Measurements from ENCODE around the gene ISX. TPM values are rescaled to one million over a fixed set of nuclear protein-coding genes. Genes with fewer than 3 reads are reported as not detected.

ISX gene
- total RNA-seq, 1 experiment from 2014 or later: not detected

DNA sequence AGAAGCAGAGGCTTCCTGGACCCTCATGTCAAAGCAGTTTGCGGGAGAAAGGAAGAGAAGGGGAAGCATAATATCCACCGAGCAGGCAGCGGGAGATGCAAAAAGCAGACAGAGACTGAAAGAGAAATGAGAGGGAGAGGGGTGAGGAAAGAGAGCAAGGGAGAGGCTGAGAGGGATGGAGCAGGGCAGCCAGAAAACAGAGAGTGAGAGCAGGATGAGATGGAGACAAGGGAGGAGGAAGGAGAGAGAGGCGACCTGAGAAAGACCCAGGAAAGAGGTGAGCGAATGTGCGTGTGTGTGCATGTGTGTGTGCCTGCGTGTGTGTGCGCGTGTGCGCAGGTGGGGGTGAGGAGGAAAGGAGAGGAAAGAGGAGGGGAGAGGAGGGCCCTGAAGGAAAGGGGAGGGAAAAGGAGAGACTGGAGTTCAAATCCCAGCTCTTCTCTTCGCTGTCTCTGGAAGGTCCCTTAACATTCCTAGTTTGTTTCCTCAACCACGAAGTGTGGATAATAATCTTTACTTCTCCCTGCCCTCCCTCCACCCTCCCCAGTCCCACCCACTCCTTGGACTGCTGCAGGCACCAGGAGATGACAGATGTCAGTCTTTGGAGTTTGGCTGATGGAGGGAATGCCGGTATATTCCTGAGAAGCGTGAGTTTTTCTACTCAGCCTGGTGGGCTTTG lies 67.9 kb downstream of the ISX start:
- in situ Hi-C loops (cut with HindIII; ENCODE audit: low pct_unique_long_range_greater_than_20kb, low sequenced_read_pairs): no loop called here
- DNase-seq (ENCODE audit: low read depth): no peak

DNA sequence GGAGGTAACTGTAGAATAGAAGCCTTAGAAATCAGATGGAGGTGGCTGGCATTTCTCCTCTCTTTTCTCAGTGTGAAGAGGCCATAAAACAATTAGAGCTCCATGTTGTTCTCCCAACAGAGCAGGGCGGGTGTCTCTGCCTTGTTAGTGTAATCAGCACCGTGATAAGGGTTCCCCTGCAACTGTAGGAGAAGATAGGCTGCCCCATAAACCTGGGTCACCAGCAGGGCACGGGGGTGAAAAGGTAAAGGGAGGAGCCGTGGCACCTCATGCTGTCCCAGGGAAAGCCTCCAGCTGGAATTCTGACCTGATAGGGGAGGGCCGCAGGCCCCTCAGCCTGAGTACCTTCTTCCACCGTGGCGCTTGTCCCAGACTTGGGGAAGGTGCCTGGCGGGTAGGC lies 68.7 kb downstream of the ISX start:
- in situ Hi-C loops (cut with HindIII; ENCODE audit: low pct_unique_long_range_greater_than_20kb, low sequenced_read_pairs): no loop called here

DNA sequence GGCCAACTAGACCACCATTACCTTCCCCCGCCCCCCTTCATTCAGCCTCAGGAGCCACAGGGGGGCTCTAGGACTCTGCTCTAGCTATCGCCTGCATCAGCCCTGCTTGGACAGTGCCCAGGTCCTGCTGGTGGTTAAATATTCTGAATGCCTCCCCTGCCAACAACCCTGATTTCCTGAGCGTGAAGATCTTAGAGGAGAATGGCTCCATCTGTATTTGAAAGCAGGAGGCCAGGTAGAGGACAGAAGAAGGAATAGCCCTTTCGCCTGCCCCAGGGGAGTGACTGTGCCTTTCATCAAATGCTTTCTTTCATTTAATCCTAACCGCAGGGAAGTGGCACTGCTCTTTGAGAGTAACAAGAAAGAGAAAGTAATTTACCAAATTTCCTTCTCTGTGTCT lies 69.2 kb downstream of the ISX start:
- in situ Hi-C loops (cut with HindIII; ENCODE audit: low pct_unique_long_range_greater_than_20kb, low sequenced_read_pairs): no loop called here
- no peak for DNase-seq (ENCODE audit: low read depth)

More for the DNA sequence above, 68.7 kb downstream of the ISX start:
- DNase-seq (ENCODE audit: low read depth): no peak

Other genes starting within 250 kb of the ISX start
- 15.0 and 22.3 TPM in 2 replicates for gene HMGXB4, start 191.3 kb downstream of the ISX start, total RNA-seq (2014; rRNA removed; shearing (Covaris generic); ENCODE audit: low replicate concordance)
- gene TOM1, start 233.7 kb downstream of the ISX start, total RNA-seq (2014; rRNA removed; shearing (Covaris generic); ENCODE audit: low replicate concordance): 47.0 and 63.9 TPM in 2 replicates